Memory B cell (primary cell): ENCODE results near the gene FCER1G.

ENCODE experiments used
- ATAC-seq: fragments of 150-1000 bp; cut with Tn5 transposase; 2 replicates; pipeline ENCODE4 v1.10.0; 2021; ENCODE audit warnings: low read depth, mild to moderate bottlenecking, moderate library complexity
- DNase-seq, 2 donors: peaks; one replicate each; pipeline ENCODE4 v3.0.0; 2022; ENCODE audit warnings: low spot score in 2 of 2
- H3K27ac Mint-ChIP-seq: one replicate; pipeline ENCODE4 v1.8.0; 2022; ENCODE audit warnings: mild to moderate bottlenecking, moderate library complexity, mixed read lengths
- H3K27me3 Mint-ChIP-seq: one replicate; pipeline ENCODE4 v1.8.0; 2022; ENCODE audit warnings: mixed read lengths
- H3K36me3 Mint-ChIP-seq: one replicate; pipeline ENCODE4 v1.8.0; 2022; ENCODE audit warnings: mild to moderate bottlenecking, mixed read lengths
- H3K4me1 Mint-ChIP-seq: one replicate; pipeline ENCODE4 v1.8.0; 2022; ENCODE audit warnings: mixed read lengths
- H3K4me3 Mint-ChIP-seq: one replicate; pipeline ENCODE4 v1.8.0; 2022; ENCODE audit warnings: mild to moderate bottlenecking, moderate library complexity, mixed read lengths
- H3K9me3 Mint-ChIP-seq: one replicate; pipeline ENCODE4 v1.8.0; 2022; ENCODE audit warnings: mixed read lengths

FCER1G gene

DNA sequence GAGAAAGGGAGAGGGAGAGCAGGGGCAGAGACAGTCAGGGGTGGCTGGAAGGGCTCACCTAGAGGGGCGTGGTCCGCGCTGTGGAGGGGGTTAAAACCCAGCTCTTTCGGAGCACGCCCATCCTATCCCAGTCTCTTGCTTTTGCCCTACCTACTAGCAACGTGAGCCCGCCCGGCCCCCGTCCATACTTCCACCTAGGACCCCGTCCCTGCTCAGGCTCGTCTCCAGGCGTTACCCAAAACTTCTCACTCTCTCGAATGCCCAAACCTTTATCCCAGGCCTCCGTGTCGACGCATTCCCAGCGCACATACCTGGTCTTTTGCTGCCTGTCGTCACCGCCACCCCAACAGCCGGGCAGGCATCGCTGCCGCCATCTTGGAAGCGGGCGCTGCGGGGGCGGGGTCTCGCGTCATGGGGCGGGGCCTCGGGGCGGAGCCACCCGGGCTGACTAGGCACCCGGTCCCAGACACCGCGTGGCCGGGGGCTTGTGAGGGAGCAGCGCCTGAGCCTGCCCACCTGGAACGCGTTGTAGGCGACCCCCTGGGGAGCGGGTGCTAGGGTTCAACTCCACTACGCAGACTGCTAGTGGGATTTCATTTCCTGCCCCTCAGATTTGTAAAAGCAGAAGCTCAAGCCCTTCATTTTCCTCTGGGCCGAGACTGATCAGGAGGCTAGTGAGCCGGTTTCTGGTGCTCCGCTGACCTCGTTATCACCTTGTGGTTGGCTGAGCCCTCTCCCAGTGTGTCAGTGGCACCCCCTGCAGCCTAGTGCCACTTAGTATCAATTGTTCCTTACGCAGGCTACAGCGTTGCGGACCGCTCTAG is 37.8 kb upstream of the FCER1G start, which contains the start of gene B4GALT3:
Gene B4GALT3, minus strand, starts transcription at position 396 of the 824 bp plus-strand sequence. CDS start 1,447 bp downstream, outside the sequence.
- H3K27me3 Mint-ChIP-seq = no peaks in the 10 kb centered on the region
- peaks cover 24% of the 10 kb centered on the region for H3K36me3 Mint-ChIP-seq
- peak; percentile 95 to 99 for DNase-seq
- H3K27ac Mint-ChIP-seq = peak within 1 kb of the TSS; percentile 96
- ATAC-seq = peak; percentile 92
- H3K9me3 Mint-ChIP-seq = no peaks in the 10 kb centered on the region
- peaks cover 47% of the 10 kb centered on the region for H3K4me1 Mint-ChIP-seq
- peak within 1 kb of the TSS; percentile 100 for H3K4me3 Mint-ChIP-seq

- peak overlapping the region; percentile 100 for H3K4me3 Mint-ChIP-seq
- ATAC-seq = no peak
- peaks cover 50% of the 10 kb centered on the region for H3K4me1 Mint-ChIP-seq
- H3K27me3 Mint-ChIP-seq = no peaks in the 10 kb centered on the region
- peaks cover 20% of the 10 kb centered on the region for H3K36me3 Mint-ChIP-seq
- no peak for DNase-seq
- H3K27ac Mint-ChIP-seq = peak overlapping the region; percentile 96
- H3K9me3 Mint-ChIP-seq = no peaks in the 10 kb centered on the region
These were observed 37.2 kb upstream of the FCER1G start for GRCh38 chr1:161177936-161178244.

GRCh38 chr1:161179698-161180097 is 35.4 kb upstream of the FCER1G start:
- H3K27ac Mint-ChIP-seq = no peak overlapping the region
- no peak for DNase-seq

DNA sequence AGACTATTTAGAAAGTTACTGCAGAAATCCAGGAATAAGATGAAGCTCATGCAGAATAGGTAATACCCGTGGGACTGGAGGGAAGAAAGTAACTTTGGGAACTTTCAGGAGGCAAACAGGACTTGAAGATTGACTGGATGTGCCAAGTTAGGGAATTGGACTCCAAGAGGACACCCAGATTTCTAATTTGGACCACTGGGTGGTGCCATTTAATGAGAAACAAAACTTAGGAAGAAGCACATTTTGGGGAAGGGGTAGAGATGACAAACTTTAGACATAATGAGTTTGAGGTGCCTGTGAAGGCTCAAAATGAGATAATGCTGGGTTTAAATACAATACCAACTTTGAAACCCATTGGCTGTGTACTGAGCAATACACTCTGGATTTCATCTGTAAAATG is 34.5 kb upstream of the FCER1G start:
- Mint-ChIP-seq H3K4me1 (peaks cover 56% of the 10 kb centered on the region), H3K4me3 (peak overlapping the region; percentile 11), H3K27ac (peak overlapping the region; percentile 69), H3K27me3 (no peaks in the 10 kb centered on the region), H3K9me3 (no peaks in the 10 kb centered on the region), H3K36me3 (peaks cover 3% of the 10 kb centered on the region)
- DNase-seq (no peak), ATAC-seq (no peak)

More at GRCh38 chr1:161179698-161180097, 35.4 kb upstream of the FCER1G start:
- Mint-ChIP-seq H3K9me3 (no peaks in the 10 kb centered on the region), H3K4me1 (peaks cover 58% of the 10 kb centered on the region), H3K36me3 (peaks cover 9% of the 10 kb centered on the region), H3K27me3 (no peaks in the 10 kb centered on the region), H3K4me3 (no peak overlapping the region)
- ATAC-seq = no peak

DNA sequence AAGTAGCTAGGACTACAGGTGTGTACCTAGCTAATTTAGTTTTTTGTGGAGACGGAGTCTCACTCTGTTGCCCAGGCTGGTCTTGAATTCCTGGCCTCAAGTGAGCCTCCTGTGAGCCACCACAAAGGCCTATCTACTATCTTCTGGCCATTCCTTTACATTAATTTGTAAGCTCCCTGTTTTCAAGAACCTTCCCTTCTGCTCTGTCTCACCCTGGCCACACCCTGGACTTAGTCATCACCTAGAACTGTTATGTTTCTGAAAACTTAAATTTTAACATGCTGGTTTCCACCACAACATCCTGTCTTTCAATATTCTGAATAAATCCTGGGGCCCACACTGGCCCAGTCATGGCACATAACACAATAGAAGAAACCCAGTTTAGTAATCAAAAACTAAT is 32.9 kb upstream of the FCER1G start:
- ATAC-seq (no peak), DNase-seq (no peak)
- Mint-ChIP-seq H3K4me3 (peak overlapping the region; percentile 24), H3K4me1 (peaks cover 55% of the 10 kb centered on the region), H3K36me3 (peaks cover 2% of the 10 kb centered on the region), H3K27ac (peak overlapping the region; percentile 43), H3K27me3 (no peaks in the 10 kb centered on the region), H3K9me3 (no peaks in the 10 kb centered on the region)

DNA sequence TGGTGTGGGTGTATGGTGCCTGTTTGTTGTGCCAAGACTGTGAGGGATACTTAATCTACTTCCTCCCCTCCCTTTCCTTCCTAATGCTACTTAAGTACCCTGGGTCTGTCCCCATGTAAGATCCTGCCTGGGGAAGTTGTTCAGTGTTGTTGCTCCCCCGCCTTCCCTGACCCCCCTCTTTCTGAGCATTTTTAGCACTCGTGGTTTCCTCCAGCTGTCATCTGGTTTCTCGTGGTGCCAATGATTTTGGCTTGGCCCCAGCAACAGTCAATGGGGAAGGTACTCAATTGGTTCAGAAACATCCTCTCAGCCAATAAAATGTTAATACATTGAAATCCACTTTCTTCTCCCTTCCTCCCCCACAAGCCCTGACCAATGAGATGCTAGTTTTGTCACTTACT is 29.8 kb upstream of the FCER1G start:
- Mint-ChIP-seq H3K27ac (peak overlapping the region; percentile 87), H3K36me3 (peaks cover 2% of the 10 kb centered on the region)

GRCh38 chr1:161185732-161186311 is 29.3 kb upstream of the FCER1G start:
- peak overlapping the region; percentile 84 for H3K4me3 Mint-ChIP-seq
- peaks cover 53% of the 10 kb centered on the region for H3K4me1 Mint-ChIP-seq
- peaks cover 2% of the 10 kb centered on the region for H3K36me3 Mint-ChIP-seq
- ATAC-seq (peak; percentile 67), DNase-seq (peak in 1 of 2 donors; percentile 38)
- peak overlapping the region; percentile 87 for H3K27ac Mint-ChIP-seq
- H3K9me3 Mint-ChIP-seq = no peaks in the 10 kb centered on the region
- no peaks in the 10 kb centered on the region for H3K27me3 Mint-ChIP-seq

More for the DNA sequence above, 29.8 kb upstream of the FCER1G start:
- Mint-ChIP-seq H3K4me3 (peak overlapping the region; percentile 84), H3K27me3 (no peaks in the 10 kb centered on the region), H3K4me1 (peaks cover 58% of the 10 kb centered on the region), H3K9me3 (no peaks in the 10 kb centered on the region)
- ATAC-seq = peak; percentile 83
- peak; percentile 51 to 72 for DNase-seq

DNA sequence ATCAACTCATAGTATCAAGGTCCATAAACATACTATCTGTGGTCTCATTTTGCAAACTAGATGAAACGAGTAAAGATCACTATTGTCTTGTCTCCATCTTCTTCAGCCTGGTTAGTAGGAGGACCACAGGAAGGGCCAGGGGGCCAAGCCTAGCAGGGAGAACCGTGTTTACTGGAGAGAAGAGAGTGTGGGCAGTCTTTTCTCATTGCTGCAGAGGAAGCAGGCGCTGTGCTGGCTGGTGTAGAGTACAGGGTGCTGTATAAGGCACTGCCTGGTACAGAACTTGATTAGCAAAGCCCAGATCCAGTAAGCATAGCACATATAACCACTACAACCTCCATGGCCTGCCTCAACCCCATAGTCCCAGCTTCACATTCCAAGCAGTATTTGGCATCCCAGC is 27.8 kb upstream of the FCER1G start:
- Mint-ChIP-seq H3K9me3 (no peaks in the 10 kb centered on the region), H3K4me3 (peak overlapping the region; percentile 6), H3K4me1 (peaks cover 55% of the 10 kb centered on the region), H3K27me3 (no peaks in the 10 kb centered on the region), H3K27ac (peak overlapping the region; percentile 87), H3K36me3 (peaks cover 2% of the 10 kb centered on the region)
- ATAC-seq = no peak
- no peak for DNase-seq

GRCh38 chr1:161188381-161188780 is 26.7 kb upstream of the FCER1G start:
- Mint-ChIP-seq H3K36me3 (no peaks in the 10 kb centered on the region), H3K4me1 (peaks cover 54% of the 10 kb centered on the region), H3K27me3 (no peaks in the 10 kb centered on the region), H3K4me3 (peak overlapping the region; percentile 58), H3K9me3 (no peaks in the 10 kb centered on the region), H3K27ac (peak overlapping the region; percentile 69)
- ATAC-seq = no peak
- no peak for DNase-seq

DNA sequence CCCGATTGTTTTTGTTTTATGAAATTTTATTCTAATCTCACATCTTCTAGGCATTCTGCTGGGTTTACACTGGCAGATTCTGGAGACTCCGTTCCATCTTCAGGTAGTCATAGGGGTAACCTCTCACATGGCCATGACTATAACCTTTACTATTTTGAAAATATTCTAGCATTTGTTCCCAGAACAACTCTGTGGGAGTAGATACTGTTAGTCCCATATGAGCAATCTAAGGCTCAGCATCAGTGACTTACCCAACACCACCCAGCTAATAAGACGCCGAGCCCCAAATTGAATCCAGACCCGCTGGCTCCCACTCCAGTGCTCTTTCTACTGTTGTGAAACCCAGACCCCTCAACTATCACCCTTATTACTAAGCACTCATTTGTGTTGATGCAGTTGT is 26.1 kb upstream of the FCER1G start:
- ATAC-seq (no peak), DNase-seq (no peak)
- Mint-ChIP-seq H3K9me3 (no peaks in the 10 kb centered on the region), H3K4me3 (no peak overlapping the region), H3K27me3 (no peaks in the 10 kb centered on the region), H3K36me3 (no peaks in the 10 kb centered on the region), H3K4me1 (peaks cover 49% of the 10 kb centered on the region), H3K27ac (peak overlapping the region; percentile 69)

DNA sequence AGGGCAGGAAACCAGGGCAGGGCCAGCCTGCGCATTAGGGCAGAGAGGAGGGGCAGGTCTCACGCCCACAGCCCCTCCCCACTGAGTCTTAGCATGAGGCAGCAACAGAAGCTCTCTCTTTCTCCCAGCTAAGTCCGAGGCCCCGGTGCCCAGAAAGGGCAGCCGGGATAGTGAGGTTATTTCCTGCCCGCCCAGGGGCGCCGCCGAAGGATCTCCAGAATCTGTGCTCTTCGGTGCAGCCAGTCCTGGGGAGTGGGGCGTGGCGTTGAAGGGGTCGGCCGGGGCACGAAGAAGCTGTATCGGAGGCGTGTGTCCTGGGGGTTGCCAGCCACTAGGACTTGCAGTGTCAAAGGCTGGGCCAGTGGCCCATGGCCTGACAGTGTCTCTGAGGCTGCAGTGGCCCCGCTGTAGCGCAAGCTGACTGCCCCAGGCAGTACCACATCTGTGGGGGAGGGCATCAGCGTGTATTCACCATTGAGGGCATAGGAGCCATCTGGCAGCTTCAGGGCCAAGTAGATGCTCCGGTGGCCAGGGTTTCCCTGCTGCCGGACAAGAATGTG is 24.1 kb upstream of the FCER1G start:
- no peaks in the 10 kb centered on the region for H3K27me3 Mint-ChIP-seq
- no peak for ATAC-seq

DNA sequence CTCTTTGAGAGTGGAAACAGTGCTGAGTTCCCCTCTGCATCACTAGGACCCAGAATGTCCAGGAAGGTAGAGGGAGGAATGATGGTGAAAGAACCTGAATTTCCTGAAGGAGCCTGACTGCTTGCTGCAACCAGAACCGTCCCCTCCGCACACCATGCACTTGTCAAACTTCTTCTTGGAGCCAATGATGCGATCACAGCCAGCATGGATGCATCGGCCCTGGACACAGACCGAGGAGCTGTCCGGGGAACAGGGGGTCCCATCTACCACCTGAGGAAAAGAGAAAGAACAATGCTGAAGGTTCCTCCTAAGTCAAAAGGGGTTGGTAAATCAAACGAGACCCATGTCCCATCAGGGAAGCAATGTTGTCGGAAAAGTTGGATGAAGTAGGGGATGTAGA is 23.1 kb upstream of the FCER1G start:
- Mint-ChIP-seq H3K27ac (no peak overlapping the region), H3K27me3 (no peaks in the 10 kb centered on the region), H3K9me3 (no peaks in the 10 kb centered on the region), H3K36me3 (no peaks in the 10 kb centered on the region), H3K4me3 (no peak overlapping the region), H3K4me1 (peaks cover 46% of the 10 kb centered on the region)
- ATAC-seq (no peak), DNase-seq (no peak)

More for the DNA sequence above, 24.1 kb upstream of the FCER1G start:
- Mint-ChIP-seq H3K4me3 (no peak overlapping the region), H3K4me1 (peaks cover 50% of the 10 kb centered on the region), H3K36me3 (no peaks in the 10 kb centered on the region), H3K9me3 (no peaks in the 10 kb centered on the region), H3K27ac (no peak overlapping the region)
- no peak for DNase-seq

DNA sequence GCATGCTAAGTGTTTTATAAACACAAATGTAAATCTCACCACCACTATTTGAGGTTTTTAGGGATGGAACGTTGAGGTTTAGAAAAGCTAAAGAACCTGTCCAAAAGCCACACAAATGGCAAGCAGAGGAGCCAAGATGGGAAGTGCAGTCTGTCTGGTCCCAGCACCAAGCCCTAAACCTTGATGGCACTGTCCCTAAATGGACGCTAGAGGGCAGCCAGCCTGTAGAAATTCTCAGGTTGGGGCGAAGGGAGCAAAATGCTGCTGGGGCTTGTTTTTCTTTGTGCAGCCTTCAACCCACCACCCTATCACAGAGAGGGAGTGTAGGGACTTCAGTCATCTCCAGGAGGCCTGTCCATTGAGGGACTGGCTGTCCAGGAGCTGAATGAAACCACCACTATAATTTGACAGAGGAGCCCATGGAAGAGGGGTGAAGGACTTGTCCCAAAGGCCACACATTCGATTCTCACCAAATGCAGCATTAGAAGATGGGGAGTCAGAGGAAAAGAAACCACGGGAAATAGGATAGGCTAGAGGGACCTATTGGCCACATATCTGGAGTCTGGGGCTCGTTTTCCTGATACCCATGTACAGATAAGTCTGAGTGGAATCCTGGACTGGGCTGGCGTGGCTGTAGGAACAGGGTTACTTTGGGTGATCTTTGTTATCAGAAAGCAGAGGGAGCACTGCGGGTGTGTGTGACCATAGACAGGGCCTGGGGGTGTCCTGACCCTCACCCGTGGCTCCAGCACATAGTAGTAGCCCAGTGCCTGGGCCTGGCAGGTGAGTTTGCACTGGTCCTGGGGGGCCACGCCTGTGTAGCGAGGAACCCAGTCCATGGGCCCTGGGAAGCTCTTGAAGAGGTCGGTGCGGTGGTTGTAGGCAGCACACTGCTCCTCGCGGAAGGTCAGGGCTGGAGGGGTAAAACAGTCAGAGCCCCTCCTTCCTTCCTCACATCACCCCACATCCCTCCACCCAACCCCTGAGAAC is 22.3 kb upstream of the FCER1G start:
- Mint-ChIP-seq H3K4me1 (peaks cover 38% of the 10 kb centered on the region), H3K27me3 (no peaks in the 10 kb centered on the region), H3K27ac (peak overlapping the region; percentile 21), H3K9me3 (no peaks in the 10 kb centered on the region), H3K36me3 (no peaks in the 10 kb centered on the region), H3K4me3 (no peak overlapping the region)
- ATAC-seq = peak; percentile 89
- peak; percentile 62 to 65 for DNase-seq
